Measurements from ENCODE around the gene HECW1. TPM values are rescaled to one million over a fixed set of nuclear protein-coding genes. Genes with fewer than 3 reads are reported as not detected.

HECW1 gene
- total and polyA plus RNA-seq, 2 donors (not counting 1 experiment from before 2014, with no cell fraction given) = not detected

DNA sequence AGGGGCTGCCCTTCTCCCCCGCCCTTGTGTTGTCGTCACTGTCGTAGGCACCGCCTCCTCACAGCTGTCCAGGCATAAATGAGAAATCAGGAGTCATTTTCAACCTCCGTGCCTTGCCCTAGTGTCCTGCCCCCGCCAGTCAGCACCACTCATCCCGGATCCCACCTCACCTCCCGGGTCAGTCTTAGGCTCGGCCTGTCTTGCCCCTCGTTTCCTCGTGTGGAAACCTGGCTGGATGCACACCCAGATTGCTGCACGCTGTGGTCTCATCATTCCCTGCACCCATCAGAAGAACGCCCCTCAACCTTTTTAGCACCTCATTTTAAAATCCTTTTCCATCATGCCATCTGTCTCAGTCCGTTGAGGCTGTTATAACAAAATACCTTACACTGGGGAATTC lies 213.1 kb downstream of the HECW1 start:
- no peaks in the 10 kb centered on the region for H3K9me3 ChIP-seq (ENCODE audit: control extremely low read depth in 1 of 3, control insufficient read depth in 2 of 3, insufficient read depth in 1 of 3, low read length in 2 of 3)
- Mint-ChIP-seq H3K27ac (no peak overlapping the region), H3K27me3 (peaks cover 28% of the 10 kb centered on the region), H3K4me1 (no peaks in the 10 kb centered on the region), H3K9me3 (ENCODE audit: insufficient read depth) (no peaks in the 10 kb centered on the region), H3K4me3 (no peak overlapping the region)
- WGBS (ENCODE audit: insufficient coverage) = 90% methylated on average over 13 of the region's 14 CpGs
- no peaks in the 10 kb centered on the region for H4K20me1 ChIP-seq (ENCODE audit: control insufficient read depth, insufficient read depth, low read length, poor library complexity, severe bottlenecking)
- no peak overlapping the region for H3K27ac ChIP-seq (ENCODE audit: low read length in 2 of 2)
- no peak overlapping the region for H3K4me2 ChIP-seq (replicated peaks; ENCODE audit: low read depth, low read length, poor library complexity, severe bottlenecking)
- no peak overlapping the region for H3K4me3 ChIP-seq (ENCODE audit: control extremely low read depth in 1 of 5, extremely low read depth in 1 of 5, insufficient read depth in 1 of 5, low read depth in 2 of 5, low read length in 4 of 5)
- ChIA-PET CTCF (no interaction called here), POLR2A (no interaction called here)
- H3K9ac ChIP-seq (ENCODE audit: low read length) = no peak overlapping the region
- H3K4me1 ChIP-seq (ENCODE audit: control insufficient read depth in 2 of 2, insufficient read depth in 2 of 2, low read length in 2 of 2) = no peaks in the 10 kb centered on the region
- DNase-seq (no peak), ATAC-seq (ENCODE audit: low read depth) (no peak)
- no peaks in the 10 kb centered on the region for H3K36me3 ChIP-seq (replicated peaks in 1 of 2; ENCODE audit: control extremely low read depth in 1 of 2, control insufficient read depth in 1 of 2, extremely low read depth in 1 of 2, insufficient read depth in 2 of 2, low read length in 1 of 2)
- no peak overlapping the region for H2AFZ ChIP-seq (ENCODE audit: insufficient read depth, low read depth, low read length, poor library complexity, severe bottlenecking)
- H3K27me3 ChIP-seq (replicated peaks in 1 of 4; ENCODE audit: control extremely low read depth in 1 of 4, control insufficient read depth in 3 of 4, insufficient read depth in 4 of 4, low read length in 3 of 4) = peaks cover 0 to 5% (median 0%) of the 10 kb centered on the region in 4 experiments
- H3K79me2 ChIP-seq (ENCODE audit: control insufficient read depth, insufficient read depth, low read length) = no peaks in the 10 kb centered on the region
- TF ChIP-seq, protein P1, sequence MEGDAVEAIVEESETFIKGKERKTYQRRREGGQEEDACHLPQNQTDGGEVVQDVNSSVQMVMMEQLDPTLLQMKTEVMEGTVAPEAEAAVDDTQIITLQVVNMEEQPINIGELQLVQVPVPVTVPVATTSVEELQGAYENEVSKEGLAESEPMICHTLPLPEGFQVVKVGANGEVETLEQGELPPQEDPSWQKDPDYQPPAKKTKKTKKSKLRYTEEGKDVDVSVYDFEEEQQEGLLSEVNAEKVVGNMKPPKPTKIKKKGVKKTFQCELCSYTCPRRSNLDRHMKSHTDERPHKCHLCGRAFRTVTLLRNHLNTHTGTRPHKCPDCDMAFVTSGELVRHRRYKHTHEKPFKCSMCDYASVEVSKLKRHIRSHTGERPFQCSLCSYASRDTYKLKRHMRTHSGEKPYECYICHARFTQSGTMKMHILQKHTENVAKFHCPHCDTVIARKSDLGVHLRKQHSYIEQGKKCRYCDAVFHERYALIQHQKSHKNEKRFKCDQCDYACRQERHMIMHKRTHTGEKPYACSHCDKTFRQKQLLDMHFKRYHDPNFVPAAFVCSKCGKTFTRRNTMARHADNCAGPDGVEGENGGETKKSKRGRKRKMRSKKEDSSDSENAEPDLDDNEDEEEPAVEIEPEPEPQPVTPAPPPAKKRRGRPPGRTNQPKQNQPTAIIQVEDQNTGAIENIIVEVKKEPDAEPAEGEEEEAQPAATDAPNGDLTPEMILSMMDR (IDR thresholded peaks at IDR 0.05) = no peak
- no peak for TF ChIP-seq EZH2 (IDR thresholded peaks at IDR 0.05; ENCODE audit: borderline replicate concordance, insufficient read depth, low read depth, low read length, poor library complexity, severe bottlenecking)
- intact Hi-C loops (cut with micrococcal nuclease) = no loop called here

DNA sequence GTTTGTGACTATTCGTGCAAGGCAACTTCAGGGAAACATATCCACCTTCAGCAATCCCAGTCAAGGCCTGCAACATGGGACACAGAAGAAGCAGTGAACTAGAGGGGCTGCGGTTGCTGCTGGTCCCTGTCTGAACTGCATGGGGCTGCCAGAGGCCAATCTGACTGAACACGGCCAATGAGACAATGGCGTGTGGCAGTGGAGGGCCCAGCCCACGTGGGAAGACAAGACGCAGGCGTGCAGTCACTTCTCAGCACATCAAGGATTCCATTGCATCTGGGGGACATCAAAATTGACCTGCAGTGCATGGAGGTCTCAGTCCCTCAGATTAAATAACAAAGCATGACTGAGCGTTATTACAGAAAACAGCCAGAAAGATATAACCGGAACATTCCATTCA lies 215.9 kb downstream of the HECW1 start:
- Histone ChIP-seq H4K20me1 (ENCODE audit: control insufficient read depth, insufficient read depth, low read length, poor library complexity, severe bottlenecking) (no peaks in the 10 kb centered on the region), H3K79me2 (ENCODE audit: control insufficient read depth, insufficient read depth, low read length) (no peaks in the 10 kb centered on the region), H3K4me1 (ENCODE audit: control insufficient read depth in 2 of 2, insufficient read depth in 2 of 2, low read length in 2 of 2) (no peaks in the 10 kb centered on the region), H3K27me3 (replicated peaks in 1 of 4; ENCODE audit: control extremely low read depth in 1 of 4, control insufficient read depth in 3 of 4, insufficient read depth in 4 of 4, low read length in 3 of 4) (peaks cover 0 to 3% (median 0%) of the 10 kb centered on the region in 4 experiments), H3K27ac (ENCODE audit: low read length in 2 of 2) (no peak overlapping the region), H3K36me3 (replicated peaks in 1 of 2; ENCODE audit: control extremely low read depth in 1 of 2, control insufficient read depth in 1 of 2, extremely low read depth in 1 of 2, insufficient read depth in 2 of 2, low read length in 1 of 2) (no peaks in the 10 kb centered on the region), H3K9ac (ENCODE audit: low read length) (no peak overlapping the region), H3K9me3 (ENCODE audit: control extremely low read depth in 1 of 3, control insufficient read depth in 2 of 3, insufficient read depth in 1 of 3, low read length in 2 of 3) (no peaks in the 10 kb centered on the region), H3K4me3 (ENCODE audit: control extremely low read depth in 1 of 5, extremely low read depth in 1 of 5, insufficient read depth in 1 of 5, low read depth in 2 of 5, low read length in 4 of 5) (no peak overlapping the region), H2AFZ (ENCODE audit: insufficient read depth, low read depth, low read length, poor library complexity, severe bottlenecking) (no peak overlapping the region), H3K4me2 (replicated peaks; ENCODE audit: low read depth, low read length, poor library complexity, severe bottlenecking) (no peak overlapping the region)
- intact Hi-C loops (cut with micrococcal nuclease) = no loop called here
- Mint-ChIP-seq H3K4me1 (no peaks in the 10 kb centered on the region), H3K27ac (no peak overlapping the region), H3K4me3 (no peak overlapping the region), H3K9me3 (ENCODE audit: insufficient read depth) (no peaks in the 10 kb centered on the region), H3K27me3 (peaks cover 24% of the 10 kb centered on the region)
- ATAC-seq (ENCODE audit: low read depth) (no peak), DNase-seq (no peak)
- ChIA-PET POLR2A (no interaction called here), CTCF (no interaction called here)
- no peak for TF ChIP-seq EZH2 (IDR thresholded peaks at IDR 0.05; ENCODE audit: borderline replicate concordance, insufficient read depth, low read depth, low read length, poor library complexity, severe bottlenecking)
- TF ChIP-seq, protein P1 (IDR thresholded peaks at IDR 0.05) = no peak
- WGBS (ENCODE audit: insufficient coverage) = 97% methylated on average over 9 of the region's 9 CpGs

All from B cell (primary cell).